HG03066 (cell line): ENCODE data around the gene PDXDC1.
"Not testable (repeated sequence)": the region's sequence is repeated elsewhere in the genome, so short reads cannot be mapped to it uniquely, and the experiment has no call there.

Experiments
- ATAC-seq: cut with Tn5 transposase; IDR thresholded peaks from one replicate; pipeline ENCODE4 v1.9.1; 2021; ENCODE audit warnings: low read depth; ENCODE audit not compliant: unreplicated experiment

Gene PDXDC1

DNA sequence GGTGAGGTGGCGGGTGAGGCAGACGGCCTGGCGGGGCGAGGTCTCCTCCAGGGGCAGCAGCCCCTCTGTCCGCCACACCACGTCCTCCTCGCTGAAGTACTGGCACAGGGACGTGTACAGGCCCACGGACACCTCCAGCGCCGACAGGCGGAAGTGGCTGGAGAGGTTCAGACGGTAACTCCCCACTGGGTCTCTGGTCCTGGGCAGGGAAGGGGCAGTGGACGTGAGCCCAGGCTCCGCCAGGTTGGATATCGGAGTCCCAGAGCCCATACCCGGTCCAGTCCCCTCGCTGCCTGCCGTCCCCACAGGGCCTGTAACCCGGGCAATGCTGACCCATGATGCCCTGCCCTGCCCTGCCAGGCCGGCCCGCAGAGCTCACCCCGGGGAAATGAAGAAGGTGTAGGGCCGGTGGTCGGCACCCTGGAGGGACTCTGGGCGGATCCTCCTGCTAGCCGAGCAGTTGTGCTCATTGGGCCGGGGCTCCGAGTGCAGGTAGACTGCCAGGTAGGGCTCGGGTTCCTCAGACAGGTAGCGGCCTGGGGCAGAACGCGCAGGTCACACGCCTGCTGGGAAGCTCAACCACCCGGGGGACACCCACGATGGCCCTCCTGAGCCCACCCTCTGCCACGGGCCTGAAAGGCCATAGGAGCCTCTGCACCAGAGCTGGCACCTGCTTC, 155.6 kb downstream of the PDXDC1 start:
- not testable (repeated sequence) for ATAC-seq

- not testable (repeated sequence) for ATAC-seq
These were observed 156.3 kb downstream of the PDXDC1 start for GRCh38 chr16:15130943-15131700.

- ATAC-seq = not testable (repeated sequence)
These were observed 158.0 kb downstream of the PDXDC1 start for GRCh38 chr16:15132719-15133428.

DNA sequence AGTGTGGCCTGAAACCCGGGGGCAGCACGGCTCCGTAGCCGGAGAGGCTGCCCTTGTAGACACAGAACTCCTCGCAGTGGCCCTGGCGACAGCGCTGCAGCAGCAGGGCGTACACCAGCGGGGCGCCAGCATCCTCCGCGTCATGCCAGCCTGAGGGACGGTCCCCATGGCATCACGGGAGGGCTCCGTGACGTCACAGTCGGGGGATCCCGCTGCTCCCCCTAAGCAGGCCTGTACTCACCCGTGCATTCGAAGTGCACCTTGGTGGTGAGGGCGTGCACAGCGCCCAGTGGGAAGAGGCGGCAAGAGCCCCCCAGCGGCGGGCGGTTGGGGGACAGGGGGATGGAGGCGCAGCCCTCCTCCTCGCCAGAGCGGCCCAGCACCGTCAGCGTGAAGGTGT, 158.7 kb downstream of the PDXDC1 start:
- ATAC-seq = not testable (repeated sequence)

- not testable (repeated sequence) for ATAC-seq
These were observed 160.1 kb downstream of the PDXDC1 start for GRCh38 chr16:15134752-15135482.

GRCh38 chr16:15135483-15136360, 160.9 kb downstream of the PDXDC1 start:
- ATAC-seq = not testable (repeated sequence)

DNA sequence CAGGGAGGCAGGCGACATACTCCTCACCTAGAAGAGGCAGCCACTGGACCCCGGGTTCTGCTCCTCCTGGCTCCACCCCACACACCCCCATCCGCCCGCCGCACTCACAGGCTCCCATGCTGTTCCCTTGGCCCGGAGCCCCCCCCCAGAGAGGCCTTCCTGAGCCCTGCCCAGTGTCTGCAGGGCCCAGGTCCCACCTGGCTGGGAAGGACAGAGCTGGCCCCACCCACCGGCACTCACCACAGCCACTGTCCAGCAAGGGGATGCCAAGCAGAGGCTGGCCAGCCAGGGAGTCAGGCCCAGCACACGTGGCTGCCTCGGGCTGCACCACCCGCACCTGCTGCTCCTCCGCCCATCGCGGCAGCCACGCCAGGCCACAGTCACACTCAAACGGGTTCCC, 162.7 kb downstream of the PDXDC1 start:
- ATAC-seq = not testable (repeated sequence)

- ATAC-seq = not testable (repeated sequence)
These were observed 165.9 kb downstream of the PDXDC1 start for GRCh38 chr16:15140444-15141365.

DNA sequence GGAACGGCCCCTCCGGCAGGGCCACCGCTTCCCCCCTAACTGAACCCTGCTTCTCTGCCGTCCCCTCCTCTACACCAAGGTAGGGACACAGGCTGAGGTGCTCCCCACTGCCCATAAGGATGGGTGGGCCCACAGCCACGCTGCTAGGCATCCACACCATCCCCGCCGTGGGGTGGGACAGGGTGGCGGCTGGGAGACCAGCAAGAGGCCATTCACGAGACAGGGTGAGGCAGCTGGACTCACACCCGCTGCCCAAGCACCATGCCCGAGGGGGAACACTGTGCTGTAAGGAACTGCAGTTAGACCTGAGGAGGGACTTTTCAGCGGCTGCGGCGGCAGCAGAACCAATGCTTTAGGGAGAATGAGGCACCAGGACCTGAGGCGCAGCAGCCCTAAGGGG, 166.8 kb downstream of the PDXDC1 start:
- no peak for ATAC-seq

- not testable (repeated sequence) for ATAC-seq
These were observed 167.5 kb downstream of the PDXDC1 start for GRCh38 chr16:15142107-15142890.

DNA sequence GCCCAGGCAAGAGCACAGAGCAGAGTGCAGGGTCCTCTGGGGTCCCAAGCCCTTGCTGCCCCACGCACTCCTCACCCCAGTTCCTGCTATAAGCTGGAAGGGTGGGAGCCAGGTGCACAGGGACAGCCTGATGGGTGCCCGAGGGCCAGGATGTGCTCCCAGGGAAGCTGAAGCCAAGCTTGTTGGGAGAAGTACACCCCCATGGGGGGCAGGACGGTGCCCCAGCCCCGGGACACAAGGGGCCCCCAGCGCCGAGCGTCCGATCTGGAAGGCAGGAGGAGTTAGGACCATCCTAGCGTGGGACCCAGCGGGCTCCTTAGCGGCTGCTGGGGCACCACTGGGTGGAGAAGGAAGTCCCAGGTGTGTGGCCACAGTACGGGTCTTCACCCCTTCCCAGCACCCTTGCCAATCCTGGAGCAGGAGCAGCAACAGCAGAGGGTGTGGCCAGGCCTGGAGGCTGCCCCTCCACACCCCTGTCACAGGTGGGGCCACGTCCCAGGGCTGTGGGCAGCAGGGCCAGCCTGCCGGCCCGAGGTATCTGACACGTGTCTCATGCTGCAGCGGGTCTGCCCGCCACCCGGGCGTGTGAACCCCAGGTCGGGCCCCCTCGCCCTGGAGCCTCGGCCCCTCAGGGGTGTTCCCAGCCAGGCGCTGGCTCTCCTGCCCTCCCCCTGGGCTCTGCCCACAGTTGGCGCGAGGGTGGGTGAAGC, 168.2 kb downstream of the PDXDC1 start:
- not testable (repeated sequence) for ATAC-seq

- not testable (repeated sequence) for ATAC-seq
These were observed 168.8 kb downstream of the PDXDC1 start for GRCh38 chr16:15143601-15144091.

DNA sequence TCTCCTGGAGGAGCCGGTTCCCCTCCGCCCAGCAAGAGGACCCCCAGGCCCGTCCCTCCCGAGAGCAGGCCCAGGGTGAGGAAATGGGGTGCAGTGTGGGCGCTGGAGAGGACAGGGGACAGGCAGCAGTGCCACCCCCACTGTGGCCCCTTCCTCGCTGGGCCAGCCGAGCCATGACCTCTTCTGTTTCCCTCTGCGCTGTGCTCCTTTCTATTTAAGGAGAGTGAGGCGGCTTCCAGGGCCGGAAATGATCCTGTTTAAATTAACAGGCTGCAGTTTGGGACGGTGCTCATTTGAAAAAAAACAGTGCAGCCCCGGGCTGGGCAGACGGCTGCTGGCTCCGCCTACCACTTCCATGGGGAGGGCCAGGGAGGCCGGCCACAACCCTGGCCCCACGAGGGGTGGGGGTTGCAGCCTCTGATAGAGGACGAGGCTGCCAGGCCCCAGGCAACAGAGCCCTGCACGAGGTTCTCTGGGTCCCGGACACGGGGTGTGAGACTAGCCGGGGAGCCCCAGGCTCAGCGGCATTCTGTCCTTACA, 169.3 kb downstream of the PDXDC1 start:
- not testable (repeated sequence) for ATAC-seq

DNA sequence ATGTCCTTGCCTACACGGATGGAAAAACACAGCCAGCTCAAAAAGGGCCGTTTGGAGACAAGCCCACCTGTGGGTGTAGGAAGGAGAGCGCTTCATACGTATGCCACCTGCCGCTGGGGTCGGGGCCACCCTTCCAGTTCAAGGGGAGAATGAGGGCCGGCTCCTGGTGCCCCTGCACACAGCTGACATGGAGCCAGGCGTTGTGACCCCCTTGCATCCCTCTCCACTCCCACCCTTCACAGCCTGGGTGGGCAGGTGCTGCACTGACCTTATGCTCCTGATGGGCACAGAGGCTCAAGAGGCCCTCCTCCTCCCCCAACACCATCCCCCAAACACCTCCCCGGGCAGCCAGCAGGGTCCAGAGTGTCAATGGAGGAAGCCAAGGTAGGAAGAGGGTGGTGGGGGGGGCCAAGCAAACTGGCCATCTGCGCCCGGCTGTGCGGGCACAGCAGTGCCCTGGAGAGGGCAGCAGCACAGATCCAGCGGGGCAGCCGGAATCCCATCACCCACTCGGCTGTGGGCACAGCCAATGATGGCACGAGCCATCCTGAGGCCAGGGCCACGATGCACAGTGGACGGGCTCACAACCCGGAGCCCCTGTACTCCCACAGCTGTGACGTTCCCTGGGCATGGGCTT, 170.1 kb downstream of the PDXDC1 start:
- not testable (repeated sequence) for ATAC-seq

DNA sequence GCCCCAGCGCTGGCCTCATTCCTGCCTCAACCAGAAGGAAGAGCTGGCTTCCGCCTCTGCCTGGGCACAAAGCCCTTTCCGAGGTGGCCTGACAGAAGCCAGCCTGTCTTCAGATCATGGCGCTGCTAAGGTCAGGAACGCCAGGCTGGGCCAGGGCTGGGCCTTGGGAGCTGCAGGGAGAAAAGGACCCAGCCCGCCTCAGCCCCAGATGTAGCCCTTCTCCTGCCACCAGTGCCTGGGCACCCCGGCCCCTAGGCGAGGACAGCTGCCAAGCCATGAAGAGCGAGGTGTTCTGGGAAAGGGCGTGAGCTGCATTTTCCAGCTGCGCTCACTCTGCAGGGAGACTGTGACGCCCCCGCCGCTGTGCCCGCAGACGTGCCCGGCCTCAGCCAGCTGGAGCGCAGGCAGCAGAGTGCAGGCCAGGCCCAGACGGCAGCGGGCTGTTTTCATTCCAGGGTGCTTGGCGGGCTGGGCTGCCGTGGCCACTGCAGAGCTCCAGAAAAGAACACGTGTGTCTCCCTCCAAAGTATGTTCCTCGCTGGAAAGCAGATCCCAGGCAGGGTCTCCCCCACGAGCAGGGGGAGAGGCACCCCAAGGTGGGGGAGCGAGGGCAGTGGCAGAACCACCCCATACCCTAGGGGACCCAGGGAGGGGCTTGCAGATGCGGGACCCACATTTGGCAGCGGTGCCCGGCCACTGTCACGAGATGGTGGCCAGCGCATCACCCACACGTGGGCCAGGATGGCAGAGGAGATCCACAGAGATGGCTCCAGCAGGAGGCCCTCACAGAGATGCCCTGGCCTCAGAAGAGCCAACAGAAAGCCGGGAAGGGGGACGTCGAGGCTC, 170.8 kb downstream of the PDXDC1 start:
- ATAC-seq = not testable (repeated sequence)
